Activated T-cell treated with anti-CD3 and anti-CD28 coated beads for 1 hour (primary cell): ENCODE data around the gene HPRT1.
"Not testable (repeated sequence)": the region's sequence is repeated elsewhere in the genome, so short reads cannot be mapped to it uniquely, and the experiment has no call there.

Experiments used
- DNase-seq: peaks from one replicate; pipeline ENCODE4 v3.0.0-alpha.2; 2020; ENCODE audit warnings: low read depth

The HPRT1 gene, protein sequence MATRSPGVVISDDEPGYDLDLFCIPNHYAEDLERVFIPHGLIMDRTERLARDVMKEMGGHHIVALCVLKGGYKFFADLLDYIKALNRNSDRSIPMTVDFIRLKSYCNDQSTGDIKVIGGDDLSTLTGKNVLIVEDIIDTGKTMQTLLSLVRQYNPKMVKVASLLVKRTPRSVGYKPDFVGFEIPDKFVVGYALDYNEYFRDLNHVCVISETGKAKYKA

DNA sequence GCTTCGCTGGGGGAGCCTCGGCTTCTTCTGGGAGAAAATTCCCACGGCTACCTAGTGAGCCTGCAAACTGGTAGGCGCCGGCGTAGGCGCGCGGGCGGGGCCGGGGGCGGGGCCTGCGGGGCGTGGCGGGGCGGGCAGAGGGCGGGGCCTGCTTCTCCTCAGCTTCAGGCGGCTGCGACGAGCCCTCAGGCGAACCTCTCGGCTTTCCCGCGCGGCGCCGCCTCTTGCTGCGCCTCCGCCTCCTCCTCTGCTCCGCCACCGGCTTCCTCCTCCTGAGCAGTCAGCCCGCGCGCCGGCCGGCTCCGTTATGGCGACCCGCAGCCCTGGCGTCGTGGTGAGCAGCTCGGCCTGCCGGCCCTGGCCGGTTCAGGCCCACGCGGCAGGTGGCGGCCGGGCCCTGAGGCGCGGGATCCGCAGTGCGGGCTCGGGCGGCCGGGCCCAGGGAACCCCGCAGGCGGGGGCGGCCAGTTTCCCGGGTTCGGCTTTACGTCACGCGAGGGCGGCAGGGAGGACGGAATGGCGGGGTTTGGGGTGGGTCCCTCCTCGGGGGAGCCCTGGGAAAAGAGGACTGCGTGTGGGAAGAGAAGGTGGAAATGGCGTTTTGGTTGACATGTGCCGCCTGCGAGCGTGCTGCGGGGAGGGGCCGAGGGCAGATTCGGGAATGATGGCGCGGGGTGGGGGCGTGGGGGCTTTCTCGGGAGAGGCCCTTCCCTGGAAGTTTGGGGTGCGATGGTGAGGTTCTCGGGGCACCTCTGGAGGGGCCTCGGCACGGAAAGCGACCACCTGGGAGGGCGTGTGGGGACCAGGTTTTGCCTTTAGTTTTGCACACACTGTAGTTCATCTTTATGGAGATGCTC, at the start of gene HPRT1:
Gene HPRT1, plus strand, starts transcription at position 161 of the 857 bp plus-strand sequence. Its CDS starts 147 bp downstream, at position 308.
- peak; percentile 61 for DNase-seq

GRCh38 chrX:134416087-134416486, 43.9 kb upstream of the HPRT1 start:
- no peak for DNase-seq

GRCh38 chrX:134418317-134419113, 41.5 kb upstream of the HPRT1 start:
- DNase-seq, result no peak

DNA sequence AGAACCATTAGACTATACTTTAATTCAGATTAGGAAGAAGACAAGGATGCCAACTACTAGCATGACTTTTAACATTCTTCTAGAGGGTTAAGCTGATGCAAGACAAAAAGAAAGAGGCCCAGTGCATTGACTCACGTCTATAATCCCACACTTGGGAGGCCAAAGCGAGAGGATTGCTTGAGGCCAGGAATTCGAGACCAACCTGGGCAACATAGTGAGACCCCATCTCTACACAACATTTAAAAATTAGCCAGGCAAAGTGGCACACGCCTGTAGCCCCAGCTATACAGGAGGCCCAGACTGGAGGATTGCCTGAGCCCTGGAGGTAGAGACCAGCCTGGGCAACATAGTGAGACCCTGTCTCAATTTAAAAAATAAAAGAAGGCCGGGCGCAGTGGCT, 40.2 kb upstream of the HPRT1 start:
- no peak for DNase-seq

DNA sequence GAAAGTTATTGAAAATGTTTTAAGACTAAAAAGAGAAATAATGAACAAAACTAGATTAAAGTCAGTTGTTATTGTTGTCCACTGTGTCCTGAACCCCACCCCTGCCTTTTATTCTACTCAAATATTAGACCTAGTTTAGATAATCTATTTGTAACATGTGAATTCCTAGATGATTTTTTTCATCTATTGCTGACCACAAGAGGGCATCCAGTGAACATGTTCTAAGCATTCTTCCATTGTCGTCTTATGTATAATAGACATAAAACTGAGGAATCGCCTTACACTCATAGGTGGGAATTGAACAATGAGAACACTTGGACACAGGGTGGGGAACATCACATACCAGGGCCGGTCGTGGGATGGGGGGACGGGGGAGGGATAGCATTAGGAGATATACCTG, 36.4 kb upstream of the HPRT1 start:
- no peak for DNase-seq

DNA sequence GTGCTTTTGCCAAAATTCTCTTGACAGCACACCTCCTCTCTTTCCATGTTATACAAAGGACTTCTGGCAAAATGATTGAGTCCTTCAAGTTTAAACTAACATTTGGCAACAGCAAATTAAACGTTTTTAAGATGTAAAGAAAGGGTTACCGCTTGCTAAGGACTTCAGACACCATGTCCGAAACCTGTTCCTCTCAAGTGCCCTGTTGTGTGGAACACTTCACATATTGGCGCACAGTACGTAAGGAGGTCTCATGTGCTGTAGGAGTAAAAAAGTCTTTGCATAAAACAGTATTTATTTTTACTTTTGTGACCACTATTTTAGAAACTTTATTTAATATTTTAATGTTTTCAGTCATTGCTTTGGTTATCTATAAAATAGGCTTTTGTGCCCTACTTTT, 33.7 kb upstream of the HPRT1 start:
- DNase-seq, result no peak

GRCh38 chrX:134431894-134432293, 28.1 kb upstream of the HPRT1 start:
- no peak for DNase-seq

- no peak for DNase-seq
Observed at GRCh38 chrX:134435894-134436293, 24.1 kb upstream of the HPRT1 start.

DNA sequence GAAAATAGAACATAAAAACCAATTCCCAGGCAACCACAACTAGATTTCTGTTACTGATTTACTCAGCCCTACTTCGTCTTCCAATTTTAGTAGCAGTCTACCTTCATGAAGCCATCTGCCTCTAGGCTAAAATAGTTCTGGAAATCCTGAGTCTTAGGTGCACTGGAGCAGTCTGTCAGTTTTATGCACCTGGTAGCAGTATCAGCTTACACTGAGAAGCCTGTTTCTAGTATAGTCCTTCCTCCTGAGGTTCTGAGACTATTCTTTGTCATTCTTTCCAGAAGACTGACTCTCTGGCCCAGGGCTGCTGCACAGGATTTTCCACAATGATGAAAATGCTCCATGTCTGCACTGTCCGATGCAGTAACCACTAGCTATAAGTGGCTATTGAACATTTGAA, 16.9 kb upstream of the HPRT1 start:
- DNase-seq, result no peak

- no peak for DNase-seq
Observed at GRCh38 chrX:134443461-134443860, 16.5 kb upstream of the HPRT1 start.

DNA sequence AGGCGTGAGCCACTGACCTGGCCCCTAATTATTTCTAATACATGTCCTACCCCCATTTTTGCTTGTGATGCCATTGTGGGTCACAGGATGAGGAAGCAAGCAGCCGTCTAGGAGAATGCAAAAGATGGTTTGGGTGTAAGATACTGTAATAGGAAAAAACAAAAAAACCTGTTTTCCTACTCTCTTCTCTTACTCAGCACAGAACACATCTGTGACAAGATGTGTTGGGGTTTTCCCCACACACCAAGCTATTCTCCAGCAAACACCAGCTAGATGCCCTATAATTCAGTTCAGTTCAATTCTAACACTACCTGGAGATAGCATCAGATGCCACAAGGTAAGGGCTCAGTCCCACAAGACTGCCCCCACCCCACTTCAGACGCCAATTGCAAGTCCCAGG, 15.3 kb upstream of the HPRT1 start:
- no peak for DNase-seq

DNA sequence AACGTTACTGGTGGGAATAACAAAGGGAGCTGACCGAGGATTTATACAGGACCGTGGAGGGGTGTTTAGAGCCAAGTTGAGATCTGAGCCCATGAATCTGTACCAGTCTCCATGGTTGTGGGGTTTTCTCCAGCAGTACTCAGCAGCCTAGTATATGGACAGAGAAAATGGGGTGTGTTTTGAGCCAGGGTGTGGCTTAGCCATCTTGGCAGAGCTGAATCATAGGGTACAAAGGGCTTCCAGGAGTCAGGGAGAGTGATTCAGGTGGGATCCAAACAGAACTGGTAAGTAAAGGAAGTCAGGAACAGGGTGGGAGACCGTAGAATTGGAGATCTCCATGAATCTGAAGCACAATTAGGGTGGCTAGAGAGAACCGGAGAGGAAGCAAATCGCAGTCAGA, 7.4 kb upstream of the HPRT1 start:
- no peak for DNase-seq

GRCh38 chrX:134453631-134454030, 6.3 kb upstream of the HPRT1 start:
- no peak for DNase-seq

DNA sequence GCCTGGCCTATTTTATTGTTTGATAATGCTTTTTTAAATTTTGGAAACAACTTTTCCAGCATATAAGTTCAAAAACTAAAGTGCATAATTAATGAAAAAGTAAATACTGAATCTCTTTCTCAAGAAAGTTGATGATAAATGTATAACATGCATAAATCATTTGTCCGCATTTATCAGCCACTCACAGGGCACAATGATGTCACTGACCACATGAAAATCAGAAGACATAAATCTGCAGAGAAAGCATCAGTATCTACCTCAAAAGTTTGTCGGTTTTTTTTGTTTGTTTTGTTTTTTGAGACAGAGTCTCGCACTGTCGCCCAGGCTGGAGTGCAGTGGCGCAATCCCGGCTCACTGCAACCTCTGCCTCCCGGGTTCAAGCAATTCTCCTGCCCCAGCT, 5.5 kb upstream of the HPRT1 start:
- DNase-seq, result no peak

GRCh38 chrX:134457708-134458107, 2.3 kb upstream of the HPRT1 start:
- DNase-seq, result no peak

- DNase-seq, result no peak
Observed at GRCh38 chrX:134459683-134460004, 321 bp upstream of the HPRT1 start.

GRCh38 chrX:134460862-134461220, 876 bp downstream of the HPRT1 start:
- no peak for DNase-seq

- no peak for DNase-seq
Observed at GRCh38 chrX:134461437-134461836, 1.5 kb downstream of the HPRT1 start.

DNA sequence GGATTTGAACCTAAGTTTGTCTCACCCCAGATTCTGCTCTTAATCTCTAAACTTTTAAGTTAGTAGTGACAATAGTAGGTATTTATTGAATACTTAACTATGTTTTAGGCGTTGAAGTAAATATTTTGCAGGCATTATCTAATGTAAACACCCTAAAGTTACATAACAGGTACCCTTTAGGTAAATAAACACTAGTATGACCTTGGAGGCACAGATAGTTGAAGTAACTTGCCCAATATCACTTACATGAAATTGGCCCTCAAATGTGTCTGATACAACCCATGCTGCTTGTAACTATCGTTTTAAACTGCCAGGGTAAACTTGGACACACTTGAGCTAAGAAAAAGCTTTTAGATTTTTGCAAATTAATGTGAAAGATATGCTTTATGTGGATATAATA, 3.0 kb downstream of the HPRT1 start:
- no peak for DNase-seq

DNA sequence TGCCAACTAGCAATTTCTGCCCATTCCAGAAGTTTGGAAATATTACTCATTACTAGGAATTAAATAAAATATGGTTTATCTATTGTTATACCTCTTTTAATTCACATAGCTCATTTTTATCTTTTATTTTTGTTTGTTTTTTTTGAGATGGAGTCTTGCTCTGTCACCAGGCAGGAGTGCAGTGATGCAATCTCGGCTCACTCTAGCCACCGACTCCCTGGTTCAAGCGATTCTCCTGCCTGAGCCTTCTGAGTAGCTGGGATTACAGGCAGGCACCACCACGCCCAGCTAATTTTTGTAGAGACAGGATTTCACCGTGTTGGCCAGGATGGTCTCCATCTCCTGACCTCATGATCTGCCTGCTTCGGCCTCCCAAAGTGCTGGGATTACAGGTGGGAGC, 4.5 kb downstream of the HPRT1 start:
- DNase-seq, result not testable (repeated sequence)

DNA sequence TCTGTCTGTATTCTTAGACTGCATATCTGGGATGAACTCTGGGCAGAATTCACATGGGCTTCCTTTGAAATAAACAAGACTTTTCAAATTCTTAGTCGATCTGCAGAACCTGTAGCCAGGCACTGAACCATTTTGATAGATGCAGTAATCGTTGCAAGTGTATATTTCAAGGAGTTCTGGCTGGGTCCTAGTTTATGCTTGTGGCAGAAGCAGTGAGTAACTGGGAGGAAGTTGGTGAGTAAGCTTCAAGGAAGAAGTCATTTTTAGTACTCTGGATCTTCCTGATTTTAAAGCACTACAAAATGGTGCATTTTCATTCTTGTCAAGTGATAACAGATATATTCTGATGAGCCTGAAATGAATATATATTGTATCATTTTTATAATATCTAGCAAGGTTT, 9.5 kb downstream of the HPRT1 start:
- DNase-seq, result no peak

GRCh38 chrX:134470013-134470412, 10.0 kb downstream of the HPRT1 start:
- no peak for DNase-seq

DNA sequence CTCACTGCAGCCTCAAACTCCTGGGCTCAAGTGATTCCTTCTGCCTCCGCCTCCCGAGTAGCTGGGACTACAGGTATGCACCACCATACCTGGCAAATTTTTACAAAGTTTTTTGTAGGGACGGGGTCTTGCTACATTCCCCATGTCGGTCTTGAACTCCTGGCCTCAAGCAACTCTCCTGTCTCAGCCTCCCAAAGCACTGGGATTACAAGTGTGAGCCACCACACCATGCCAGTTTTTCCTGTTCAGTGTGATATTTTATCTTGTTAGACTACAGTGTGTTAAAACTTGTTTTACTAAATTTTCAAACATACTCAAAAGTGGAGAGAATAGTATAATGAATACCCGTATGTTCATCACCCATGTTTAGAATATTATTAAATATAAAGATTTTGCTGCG, 12.1 kb downstream of the HPRT1 start:
- no peak for DNase-seq
